Measurements from ENCODE around the gene SPTB. TPM values are rescaled to one million over a fixed set of nuclear protein-coding genes. Genes with fewer than 3 reads are reported as not detected.

SPTB gene
- total RNA-seq, 1 experiment from 2014 or later = 2.3 TPM

DNA sequence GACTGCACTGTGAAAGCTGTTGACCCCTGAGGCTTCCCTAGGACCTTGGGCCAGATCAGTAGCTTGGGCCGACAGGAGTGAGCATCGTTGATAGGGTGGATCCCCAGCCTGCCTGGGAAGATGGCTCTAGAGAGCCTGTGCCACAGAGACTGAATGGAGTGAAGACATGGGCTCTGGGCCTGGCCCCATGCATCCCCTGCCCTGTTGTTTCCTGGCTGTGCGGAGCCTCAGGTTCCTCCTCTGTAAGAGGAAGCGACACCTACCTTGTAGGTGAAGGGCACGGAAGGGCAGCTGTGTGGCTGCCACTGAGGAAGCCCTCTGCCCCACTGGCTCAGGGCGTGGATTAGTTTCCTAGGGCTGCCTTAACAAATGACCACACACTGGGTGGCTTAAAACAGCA, 151.6 kb downstream of the SPTB start:
- Histone ChIP-seq H3K9ac (ENCODE audit: extremely low read depth, insufficient read length, low read length) (no peak overlapping the region), H4K91ac (ENCODE audit: insufficient read length, low read depth, low read length) (no peak overlapping the region), H2AFZ (ENCODE audit: low read length) (no peak overlapping the region), H4K20me1 (ENCODE audit: control insufficient read depth, insufficient read depth, insufficient read length) (no peaks in the 10 kb centered on the region), H3K79me2 (ENCODE audit: insufficient read depth, low read length) (peaks cover 7% of the 10 kb centered on the region; the same call in 1 of the 2 replicates), H3K56ac (ENCODE audit: insufficient read length, low read depth, low read length) (no peak overlapping the region), H2BK5ac (ENCODE audit: insufficient read length, low read length) (no peak overlapping the region), H3K23ac (ENCODE audit: insufficient read length, low read depth, low read length) (no peak overlapping the region), H3K9me3 (ENCODE audit: control insufficient read depth, low read depth, low read length) (no peaks in the 10 kb centered on the region), H2BK20ac (ENCODE audit: low read depth, low read length, poor library complexity, severe bottlenecking) (no peak overlapping the region), H3K27me3 (ENCODE audit: insufficient read depth, low read length) (no peaks in the 10 kb centered on the region), H4K8ac (replicated peaks; ENCODE audit: insufficient read length, low read depth, low read length) (no peak overlapping the region), H3K4ac (ENCODE audit: low read depth, low read length) (no peak overlapping the region), H3T11ph (ENCODE audit: low read length) (no peak overlapping the region), H2BK120ac (ENCODE audit: low read depth, low read length, poor library complexity, severe bottlenecking) (no peak overlapping the region), H3K14ac (ENCODE audit: insufficient read depth, low read length) (no peak overlapping the region), H3K18ac (ENCODE audit: insufficient read length, low read depth, low read length) (no peak overlapping the region), H2BK12ac (ENCODE audit: insufficient read length, low read depth, low read length) (no peak overlapping the region), H3K27ac (ENCODE audit: insufficient read length, low read depth, low read length) (no peak overlapping the region), H3K4me2 (ENCODE audit: insufficient read depth, insufficient read length, low read length) (no peak overlapping the region), H2AK5ac (ENCODE audit: insufficient read length, low read length) (no peak overlapping the region), H3K4me1 (ENCODE audit: insufficient read depth, low read length) (peaks cover 14% of the 10 kb centered on the region), H4K5ac (ENCODE audit: insufficient read length, low read depth, low read length) (no peak overlapping the region), H3K79me1 (ENCODE audit: insufficient read depth, low read depth, low read length, poor library complexity, severe bottlenecking) (peaks cover 2% of the 10 kb centered on the region), H3K23me2 (ENCODE audit: insufficient read length, low read depth, low read length, poor library complexity, severe bottlenecking) (no peaks in the 10 kb centered on the region), H2BK15ac (ENCODE audit: low read depth, low read length) (no peak overlapping the region)
- TF ChIP-seq, protein P1, sequence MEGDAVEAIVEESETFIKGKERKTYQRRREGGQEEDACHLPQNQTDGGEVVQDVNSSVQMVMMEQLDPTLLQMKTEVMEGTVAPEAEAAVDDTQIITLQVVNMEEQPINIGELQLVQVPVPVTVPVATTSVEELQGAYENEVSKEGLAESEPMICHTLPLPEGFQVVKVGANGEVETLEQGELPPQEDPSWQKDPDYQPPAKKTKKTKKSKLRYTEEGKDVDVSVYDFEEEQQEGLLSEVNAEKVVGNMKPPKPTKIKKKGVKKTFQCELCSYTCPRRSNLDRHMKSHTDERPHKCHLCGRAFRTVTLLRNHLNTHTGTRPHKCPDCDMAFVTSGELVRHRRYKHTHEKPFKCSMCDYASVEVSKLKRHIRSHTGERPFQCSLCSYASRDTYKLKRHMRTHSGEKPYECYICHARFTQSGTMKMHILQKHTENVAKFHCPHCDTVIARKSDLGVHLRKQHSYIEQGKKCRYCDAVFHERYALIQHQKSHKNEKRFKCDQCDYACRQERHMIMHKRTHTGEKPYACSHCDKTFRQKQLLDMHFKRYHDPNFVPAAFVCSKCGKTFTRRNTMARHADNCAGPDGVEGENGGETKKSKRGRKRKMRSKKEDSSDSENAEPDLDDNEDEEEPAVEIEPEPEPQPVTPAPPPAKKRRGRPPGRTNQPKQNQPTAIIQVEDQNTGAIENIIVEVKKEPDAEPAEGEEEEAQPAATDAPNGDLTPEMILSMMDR (conservative IDR thresholded peaks at IDR 0.05) = no peak
- WGBS (ENCODE audit: extremely low coverage, insufficient read length, low lambda C conversion rate) = no CpG with 5 or more reads among the region's 6 CpGs
- Mint-ChIP-seq H3K27ac (0 out of 7 replicates have a peak overlapping the region, but pooled peaks of 1 of the 3 experiments have one; percentile 49), H3K36me3 (ENCODE audit: insufficient read depth in 1 of 3, low read depth in 3 of 3) (peaks cover 31 to 53% (median 45%) of the 10 kb centered on the region in 3 experiments; a peak in 6 of 7 replicates), H3K9me3 (no peaks in the 10 kb centered on the region), H3K27me3 (ENCODE audit: low read depth) (no peaks in the 10 kb centered on the region), H3K4me3 (no peak overlapping the region), H3K4me1 (peaks cover 48 to 49% of the 10 kb centered on the region in 2 experiments)
- no peak for DNase-seq
